GM10266 (cell line): ENCODE results near the gene HS1BP3.
A peak's percentile ranks its signal among the peaks of the same experiment; 100 is the strongest.

Experiments used
- DNase-seq: peaks from one replicate; pipeline ENCODE4 v3.0.0; 2012; ENCODE audit errors: extremely low spot score
- CTCF ChIP-seq: IDR thresholded peaks from 2 replicates; pipeline ENCODE4 v1.5.1; 2012; ENCODE audit warnings: mild to moderate bottlenecking, low read depth; ENCODE audit not compliant: control insufficient read depth, insufficient read depth; ENCODE audit errors: missing control alignments

The HS1BP3 gene

GRCh38 chr2:20579866-20580265 is 71.0 kb downstream of the HS1BP3 start:
- TF ChIP-seq CTCF: no peak

DNA sequence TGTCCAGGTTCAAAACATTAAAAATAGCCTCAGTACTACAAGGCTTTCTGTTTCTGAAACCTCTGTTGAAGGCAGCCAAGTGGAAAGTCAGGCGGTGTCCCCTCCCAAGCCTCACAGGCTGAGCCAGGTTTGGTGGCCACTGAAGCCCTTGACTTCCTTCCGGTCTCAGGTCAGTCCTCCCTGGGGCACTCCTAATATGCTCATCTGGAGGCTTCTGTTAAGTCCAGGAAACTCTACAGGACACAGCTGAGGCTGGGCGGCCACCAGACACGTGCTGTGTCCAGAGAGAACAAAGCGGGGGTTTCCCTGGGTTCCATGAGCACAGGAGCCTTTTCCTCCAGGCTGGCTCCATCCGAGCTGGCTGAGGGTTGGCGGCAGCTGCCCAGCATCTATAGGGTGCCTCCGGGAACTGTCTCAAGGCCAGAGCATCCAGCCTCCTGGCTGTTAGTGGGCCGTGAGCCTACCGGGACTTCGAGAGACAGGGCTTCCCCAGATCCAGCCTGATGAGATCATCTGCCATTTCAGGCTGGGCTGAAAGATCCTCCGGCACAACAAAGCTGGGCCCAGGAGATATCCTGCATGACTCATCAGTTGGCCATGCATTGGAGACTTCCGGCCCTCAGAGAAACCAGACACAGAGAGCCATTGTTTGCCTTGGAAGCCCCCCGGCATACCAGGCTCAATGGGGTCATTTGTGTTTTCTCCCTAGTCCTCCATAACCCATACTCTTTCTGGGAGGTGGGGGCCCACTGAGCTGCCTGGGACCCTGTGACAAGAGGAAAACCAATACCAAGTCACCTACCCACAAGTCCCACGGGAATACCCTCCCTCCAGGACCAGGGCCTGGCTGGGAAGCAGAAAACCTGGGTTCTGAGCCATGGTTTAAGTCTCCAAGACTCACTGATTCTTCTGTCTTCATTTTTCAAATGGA is 71.7 kb downstream of the HS1BP3 start:
- peak; percentile 62 for DNase-seq
- TF ChIP-seq CTCF: no peak

More at GRCh38 chr2:20579866-20580265, 71.0 kb downstream of the HS1BP3 start:
- no peak for DNase-seq

DNA sequence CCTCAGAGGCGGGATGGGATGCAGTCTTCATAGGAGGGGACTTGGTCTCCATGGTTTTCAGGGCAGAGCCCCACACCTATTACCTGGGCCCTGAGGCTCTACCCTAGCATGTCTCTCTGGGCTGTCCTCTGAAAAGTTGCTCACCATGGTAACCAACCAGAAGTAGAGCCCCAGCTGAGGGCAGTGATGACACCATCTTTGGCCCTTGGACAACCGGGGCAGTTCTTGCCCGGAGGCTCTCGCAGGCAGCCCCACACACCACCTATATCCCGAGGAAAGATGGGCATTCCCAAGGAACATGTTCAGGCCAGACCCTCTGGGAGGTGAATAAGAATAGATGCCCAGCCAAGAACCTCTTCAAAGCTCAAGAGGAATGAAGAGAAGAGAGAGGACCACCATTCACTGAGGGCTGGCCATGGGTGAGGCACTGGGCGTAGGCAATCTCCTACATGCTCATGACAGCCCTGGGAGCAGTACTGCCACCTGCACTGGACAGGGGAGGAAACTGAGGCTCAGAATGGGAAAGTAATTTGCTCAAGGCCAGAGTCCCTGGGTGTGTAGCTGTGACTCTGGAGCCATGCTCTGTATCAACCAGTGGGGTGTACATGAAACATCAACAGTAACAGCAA is 72.5 kb downstream of the HS1BP3 start:
- no peak for TF ChIP-seq CTCF
- no peak for DNase-seq

DNA sequence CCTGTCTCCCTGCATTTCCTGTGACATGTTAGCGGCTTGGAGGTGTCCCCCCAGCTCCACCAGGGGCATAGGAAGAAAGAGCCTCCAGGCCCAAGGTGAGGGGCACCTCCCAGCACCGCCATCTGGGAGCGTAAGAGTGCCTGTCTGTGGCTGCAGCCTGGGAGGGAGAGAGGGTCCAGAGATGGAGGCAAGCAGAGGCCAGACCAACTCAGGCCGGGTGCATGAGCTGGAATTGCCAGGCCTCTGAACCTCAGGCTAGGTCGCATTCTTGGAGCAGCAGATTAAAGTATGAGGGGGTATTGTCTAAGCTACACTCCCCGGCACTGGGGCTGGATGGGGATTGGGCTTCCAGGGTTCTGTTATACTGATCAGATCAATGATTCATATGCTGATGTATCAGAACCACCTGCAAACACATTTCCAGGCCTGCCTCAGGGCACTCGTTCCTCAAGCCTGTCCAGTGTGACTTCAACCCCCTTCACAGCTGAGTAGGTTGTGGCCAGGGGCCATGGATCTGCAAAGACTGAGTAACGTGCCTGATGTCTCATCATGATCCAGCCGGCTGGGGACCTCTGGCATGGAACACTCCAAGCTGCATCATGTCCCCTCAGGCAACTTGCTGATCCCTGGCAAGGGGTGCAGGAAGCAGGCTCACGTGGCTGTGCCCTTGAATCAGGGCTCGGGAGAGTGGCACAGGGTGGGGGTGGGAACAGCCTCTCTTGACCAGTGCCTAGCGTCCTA is 73.2 kb downstream of the HS1BP3 start:
- DNase-seq: no peak

GRCh38 chr2:20576598-20577115 is 74.2 kb downstream of the HS1BP3 start:
- peak; percentile 72 for DNase-seq
- no peak for TF ChIP-seq CTCF

More for the DNA sequence above, 73.2 kb downstream of the HS1BP3 start:
- no peak for TF ChIP-seq CTCF

DNA sequence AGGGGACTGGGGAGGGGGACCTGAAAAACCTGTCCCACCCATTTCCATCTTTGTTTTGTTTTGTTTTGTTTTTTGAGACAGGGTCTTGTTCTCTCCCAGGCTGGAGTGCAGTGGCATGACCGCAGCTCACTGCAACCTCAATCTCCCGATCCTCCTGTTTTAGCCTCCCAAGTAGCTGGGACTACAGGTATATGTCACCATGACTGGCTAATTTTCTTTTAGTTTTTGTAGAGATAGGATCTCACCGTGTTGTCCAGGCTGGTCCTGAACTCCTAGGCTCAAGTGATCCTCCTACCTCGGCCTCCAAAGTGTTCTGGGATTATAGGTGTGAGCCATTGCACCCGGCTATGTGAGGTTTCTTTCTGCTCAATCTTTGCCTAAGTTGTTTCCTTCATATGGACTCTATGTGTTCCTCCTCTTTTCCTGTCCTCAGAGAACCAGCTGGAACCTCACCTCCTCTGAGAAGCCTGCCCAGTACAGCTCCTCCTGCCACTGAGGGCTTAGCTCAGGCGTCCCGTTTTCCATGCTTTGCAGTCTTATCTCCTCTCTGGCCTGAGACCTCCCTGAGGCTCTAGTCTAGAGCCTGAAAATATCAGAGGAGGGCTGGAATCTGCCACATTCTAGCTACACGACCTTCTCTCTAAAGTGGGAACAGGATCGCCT is 74.8 kb downstream of the HS1BP3 start:
- no peak for DNase-seq
- TF ChIP-seq CTCF: no peak
